Raji (cell line): Measurements from ENCODE around the gene VASP.
A peak's percentile ranks its signal among the peaks of the same experiment; 100 is the strongest.

ENCODE experiments used
- POLR2A ChIP-seq: IDR thresholded peaks from 2 replicates; pipeline ENCODE4 v1.6.1; 2011; ENCODE audit warnings: low read depth, low read length, control low read depth; ENCODE audit not compliant: insufficient read depth

VASP gene

GRCh38 chr19:45485305-45486077 lies 21.8 kb upstream of the VASP start:
- peak; percentile 19; the same call in 1 of the 2 replicates for TF ChIP-seq POLR2A

GRCh38 chr19:45488708-45489107 lies 18.6 kb upstream of the VASP start:
- TF ChIP-seq POLR2A: no peak

- TF ChIP-seq POLR2A: no peak
Measured at GRCh38 chr19:45489216-45489855, 17.9 kb upstream of the VASP start.

- no peak for TF ChIP-seq POLR2A
Measured at GRCh38 chr19:45492137-45492626, 15.1 kb upstream of the VASP start.

- TF ChIP-seq POLR2A: no peak
Measured at GRCh38 chr19:45492627-45493470, 14.4 kb upstream of the VASP start.

- no peak for TF ChIP-seq POLR2A
Measured at GRCh38 chr19:45494261-45494916, 12.9 kb upstream of the VASP start.

GRCh38 chr19:45495178-45495577 lies 12.1 kb upstream of the VASP start:
- no peak for TF ChIP-seq POLR2A

GRCh38 chr19:45496349-45496953 lies 10.8 kb upstream of the VASP start:
- TF ChIP-seq POLR2A: no peak

GRCh38 chr19:45497791-45498190 lies 9.5 kb upstream of the VASP start:
- no peak for TF ChIP-seq POLR2A

GRCh38 chr19:45498411-45499195 lies 8.7 kb upstream of the VASP start, which contains the start of gene PPM1N:
Gene PPM1N (plus strand): TSS chr19:45498443. CDS start chr19:45498473, 30 bp downstream.
- no peak for TF ChIP-seq POLR2A

- no peak for TF ChIP-seq POLR2A
Measured at GRCh38 chr19:45499196-45500180, 7.8 kb upstream of the VASP start.

GRCh38 chr19:45500918-45501729 lies 6.2 kb upstream of the VASP start:
- no peak for TF ChIP-seq POLR2A
